ENCODE results near the gene CTNNA2. TPM values are rescaled to one million over a fixed set of nuclear protein-coding genes. Genes with fewer than 3 reads are reported as not detected.

CTNNA2 gene
- polyA plus RNA-seq, 1 experiment = not detected

GRCh38 chr2:80515964-80516363 is 1003.1 kb downstream of the CTNNA2 start:
- H3K27me3 ChIP-seq (ENCODE audit: control insufficient read depth, insufficient read depth, low read length) = no peaks in the 10 kb centered on the region
- POLR2A ChIA-PET = no interaction called here
- DNase-seq (ENCODE audit: low read depth, low spot score) = no peak
- no peak for TF ChIP-seq CTCF (IDR thresholded peaks at IDR 0.05; ENCODE audit: low read depth, low read length)
- no peak overlapping the region for H3K4me3 ChIP-seq (ENCODE audit: low read depth, low read length)
- H3K9me3 ChIP-seq (ENCODE audit: control insufficient read depth, insufficient read depth, low read length) = no peaks in the 10 kb centered on the region
- H3K27ac ChIP-seq (ENCODE audit: low read depth, low read length) = no peak overlapping the region
- CTCF ChIA-PET = no interaction called here

- TF ChIP-seq CTCF (IDR thresholded peaks at IDR 0.05; ENCODE audit: low read depth, low read length) = no peak
- Histone ChIP-seq H3K4me3 (ENCODE audit: low read depth, low read length) (no peak overlapping the region), H3K9me3 (ENCODE audit: control insufficient read depth, insufficient read depth, low read length) (no peaks in the 10 kb centered on the region), H3K27ac (ENCODE audit: low read depth, low read length) (no peak overlapping the region), H3K27me3 (ENCODE audit: control insufficient read depth, insufficient read depth, low read length) (no peaks in the 10 kb centered on the region)
- POLR2A ChIA-PET = no interaction called here
- no peak for DNase-seq (ENCODE audit: low read depth, low spot score)
- CTCF ChIA-PET = no interaction called here
These were observed 1004.5 kb downstream of the CTNNA2 start for GRCh38 chr2:80517316-80517715.

GRCh38 chr2:80519121-80519643 is 1006.3 kb downstream of the CTNNA2 start:
- POLR2A ChIA-PET = no interaction called here
- CTCF ChIA-PET = no interaction called here
- Histone ChIP-seq H3K27me3 (ENCODE audit: control insufficient read depth, insufficient read depth, low read length) (no peaks in the 10 kb centered on the region), H3K27ac (ENCODE audit: low read depth, low read length) (no peak overlapping the region), H3K9me3 (ENCODE audit: control insufficient read depth, insufficient read depth, low read length) (no peaks in the 10 kb centered on the region), H3K4me3 (ENCODE audit: low read depth, low read length) (no peak overlapping the region)
- DNase-seq (ENCODE audit: low read depth, low spot score) = no peak
- TF ChIP-seq CTCF (IDR thresholded peaks at IDR 0.05; ENCODE audit: low read depth, low read length) = no peak

GRCh38 chr2:80519699-80520291 is 1006.9 kb downstream of the CTNNA2 start:
- Histone ChIP-seq H3K27ac (ENCODE audit: low read depth, low read length) (no peak overlapping the region), H3K27me3 (ENCODE audit: control insufficient read depth, insufficient read depth, low read length) (no peaks in the 10 kb centered on the region), H3K4me3 (ENCODE audit: low read depth, low read length) (no peak overlapping the region), H3K9me3 (ENCODE audit: control insufficient read depth, insufficient read depth, low read length) (no peaks in the 10 kb centered on the region)
- CTCF ChIA-PET = no interaction called here
- POLR2A ChIA-PET = no interaction called here
- no peak for TF ChIP-seq CTCF (IDR thresholded peaks at IDR 0.05; ENCODE audit: low read depth, low read length)
- DNase-seq (ENCODE audit: low read depth, low spot score) = no peak

- ChIA-PET CTCF (interaction anchor here (0.7 kb wide), 2 partner anchors 200 to 703 kb away, joined by 3 to 4 read pairs; no protein-coding TSS in a partner anchor), POLR2A (no interaction called here)
- no peak overlapping the region for H3K27ac ChIP-seq (ENCODE audit: low read depth, low read length)
- DNase-seq (ENCODE audit: low read depth, low spot score) = no peak
- H3K4me3 ChIP-seq (ENCODE audit: low read depth, low read length) = no peak overlapping the region
- no peaks in the 10 kb centered on the region for H3K9me3 ChIP-seq (ENCODE audit: control insufficient read depth, insufficient read depth, low read length)
- no peak for TF ChIP-seq CTCF (IDR thresholded peaks at IDR 0.05; ENCODE audit: low read depth, low read length)
- H3K27me3 ChIP-seq (ENCODE audit: control insufficient read depth, insufficient read depth, low read length) = no peaks in the 10 kb centered on the region
These were observed 1012.3 kb downstream of the CTNNA2 start for GRCh38 chr2:80525152-80525551.
